DND-41 (cell line): Measurements from ENCODE around the gene GZMM.
A peak's percentile ranks its signal among the peaks of the same experiment; 100 is the strongest.
"Not testable (repeated sequence)": the region's sequence is repeated elsewhere in the genome, so short reads cannot be mapped to it uniquely, and the experiment has no call there.

Experiments used
- ATAC-seq: fragments of 200-7000 bp; cut with Tn5 transposase; 3 replicates; pipeline ENCODE4 v1.9.1; 2021; ENCODE audit warnings: low read depth; ENCODE audit not compliant: insufficient read depth
- DNase-seq: peaks from one replicate; pipeline ENCODE4 v3.0.0-alpha.2; 2020
- H2AFZ ChIP-seq: 2 replicates; pipeline ENCODE4 v1.6.0; 2012; ENCODE audit warnings: low read depth, low read length
- H3K27ac ChIP-seq: 2 replicates; pipeline ENCODE4 v1.5.1; 2012; ENCODE audit warnings: low read length, inconsistent platforms
- H3K27me3 ChIP-seq: fragments of 200-600 bp; sonication (generic); 2 replicates; pipeline ENCODE4 v1.6.0; 2012; ENCODE audit warnings: low read length, mild to moderate bottlenecking, inconsistent platforms; ENCODE audit not compliant: insufficient read depth, poor library complexity
- H3K36me3 ChIP-seq: 2 replicates; pipeline ENCODE4 v1.5.1; 2012; ENCODE audit warnings: low read length, inconsistent platforms; ENCODE audit not compliant: insufficient read depth
- H3K4me1 ChIP-seq: 2 replicates; pipeline ENCODE4 v1.5.1; 2012; ENCODE audit warnings: mild to moderate bottlenecking, low read length; ENCODE audit not compliant: insufficient read depth
- H3K4me2 ChIP-seq: 2 replicates; pipeline ENCODE4 v1.6.0; 2012; ENCODE audit warnings: mild to moderate bottlenecking, moderate library complexity, low read length, inconsistent platforms; ENCODE audit not compliant: insufficient read depth
- H3K4me3 ChIP-seq, 2 experiments: fragments of 200-600 bp in 1 of 2; shearing (Covaris generic) in 1 of 2; 2 replicates each; pipeline ENCODE4 v1.5.1; 2012 to 2016; ENCODE audit warnings: inconsistent platforms in 2 of 2, low read length in 2 of 2, mild to moderate bottlenecking in 2 of 2, low read depth in 1 of 2, moderate library complexity in 1 of 2
- H3K79me2 ChIP-seq: 2 replicates; pipeline ENCODE4 v1.6.0; 2012; ENCODE audit warnings: low read length, inconsistent platforms; ENCODE audit not compliant: insufficient read depth
- H3K9ac ChIP-seq: 2 replicates; pipeline ENCODE4 v1.6.0; 2012; ENCODE audit warnings: low read depth, mild to moderate bottlenecking, inconsistent platforms, low read length, moderate library complexity
- H3K9me3 ChIP-seq: 2 replicates; pipeline ENCODE4 v1.5.1; 2012; ENCODE audit warnings: low read length, moderate library complexity, mild to moderate bottlenecking, inconsistent platforms; ENCODE audit not compliant: insufficient read depth, severe bottlenecking
- H4K20me1 ChIP-seq: 2 replicates; pipeline ENCODE4 v1.6.0; 2012; ENCODE audit warnings: low read length; ENCODE audit not compliant: insufficient read depth
- EZH2 ChIP-seq: IDR thresholded peaks from 3 replicates; pipeline ENCODE4 v1.6.1; 2012; ENCODE audit warnings: borderline replicate concordance, low read depth, mild to moderate bottlenecking, moderate library complexity, low read length, inconsistent platforms; ENCODE audit not compliant: severe bottlenecking
- TF ChIP-seq, protein P1 (sequence below): IDR thresholded peaks from 2 replicates; pipeline ENCODE4 v1.5.1; 2012; ENCODE audit warnings: borderline replicate concordance, low read length, moderate library complexity, mild to moderate bottlenecking; ENCODE audit not compliant: poor library complexity, severe bottlenecking; ENCODE audit errors: extremely low read depth

The GZMM gene

DNA sequence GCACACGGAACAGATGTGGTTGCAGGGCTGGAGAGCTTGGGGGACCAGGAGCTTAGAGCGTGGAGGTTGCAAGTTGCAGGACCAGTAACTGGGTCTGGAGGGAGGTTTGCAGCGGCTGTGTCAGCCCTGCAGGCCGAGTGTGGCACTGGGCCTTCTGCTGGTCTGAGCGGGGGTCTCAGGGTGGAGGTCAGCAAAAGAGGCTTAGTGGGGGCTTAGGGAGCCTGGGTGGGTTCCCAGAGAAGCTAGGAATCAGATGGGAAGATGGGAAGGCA lies 40.1 kb downstream of the GZMM start:
- 0 out of 3 replicates have a peak, but pooled peaks have one; percentile 2 for ATAC-seq
- peaks cover 38% of the 10 kb centered on the region for H3K36me3 ChIP-seq
- no peak overlapping the region for H3K9ac ChIP-seq
- peaks cover 6% of the 10 kb centered on the region for H3K27me3 ChIP-seq
- no peak for DNase-seq
- no peak overlapping the region for H3K4me3 ChIP-seq
- peaks cover 20% of the 10 kb centered on the region for H3K79me2 ChIP-seq
- TF ChIP-seq, protein P1, sequence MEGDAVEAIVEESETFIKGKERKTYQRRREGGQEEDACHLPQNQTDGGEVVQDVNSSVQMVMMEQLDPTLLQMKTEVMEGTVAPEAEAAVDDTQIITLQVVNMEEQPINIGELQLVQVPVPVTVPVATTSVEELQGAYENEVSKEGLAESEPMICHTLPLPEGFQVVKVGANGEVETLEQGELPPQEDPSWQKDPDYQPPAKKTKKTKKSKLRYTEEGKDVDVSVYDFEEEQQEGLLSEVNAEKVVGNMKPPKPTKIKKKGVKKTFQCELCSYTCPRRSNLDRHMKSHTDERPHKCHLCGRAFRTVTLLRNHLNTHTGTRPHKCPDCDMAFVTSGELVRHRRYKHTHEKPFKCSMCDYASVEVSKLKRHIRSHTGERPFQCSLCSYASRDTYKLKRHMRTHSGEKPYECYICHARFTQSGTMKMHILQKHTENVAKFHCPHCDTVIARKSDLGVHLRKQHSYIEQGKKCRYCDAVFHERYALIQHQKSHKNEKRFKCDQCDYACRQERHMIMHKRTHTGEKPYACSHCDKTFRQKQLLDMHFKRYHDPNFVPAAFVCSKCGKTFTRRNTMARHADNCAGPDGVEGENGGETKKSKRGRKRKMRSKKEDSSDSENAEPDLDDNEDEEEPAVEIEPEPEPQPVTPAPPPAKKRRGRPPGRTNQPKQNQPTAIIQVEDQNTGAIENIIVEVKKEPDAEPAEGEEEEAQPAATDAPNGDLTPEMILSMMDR: no peak
- no peak for TF ChIP-seq EZH2
- no peak overlapping the region for H3K27ac ChIP-seq
- peaks cover 66% of the 10 kb centered on the region for H4K20me1 ChIP-seq
- H3K4me1 ChIP-seq: peaks cover 10% of the 10 kb centered on the region
- no peak overlapping the region for H2AFZ ChIP-seq
- no peak overlapping the region for H3K4me2 ChIP-seq
- no peaks in the 10 kb centered on the region for H3K9me3 ChIP-seq

DNA sequence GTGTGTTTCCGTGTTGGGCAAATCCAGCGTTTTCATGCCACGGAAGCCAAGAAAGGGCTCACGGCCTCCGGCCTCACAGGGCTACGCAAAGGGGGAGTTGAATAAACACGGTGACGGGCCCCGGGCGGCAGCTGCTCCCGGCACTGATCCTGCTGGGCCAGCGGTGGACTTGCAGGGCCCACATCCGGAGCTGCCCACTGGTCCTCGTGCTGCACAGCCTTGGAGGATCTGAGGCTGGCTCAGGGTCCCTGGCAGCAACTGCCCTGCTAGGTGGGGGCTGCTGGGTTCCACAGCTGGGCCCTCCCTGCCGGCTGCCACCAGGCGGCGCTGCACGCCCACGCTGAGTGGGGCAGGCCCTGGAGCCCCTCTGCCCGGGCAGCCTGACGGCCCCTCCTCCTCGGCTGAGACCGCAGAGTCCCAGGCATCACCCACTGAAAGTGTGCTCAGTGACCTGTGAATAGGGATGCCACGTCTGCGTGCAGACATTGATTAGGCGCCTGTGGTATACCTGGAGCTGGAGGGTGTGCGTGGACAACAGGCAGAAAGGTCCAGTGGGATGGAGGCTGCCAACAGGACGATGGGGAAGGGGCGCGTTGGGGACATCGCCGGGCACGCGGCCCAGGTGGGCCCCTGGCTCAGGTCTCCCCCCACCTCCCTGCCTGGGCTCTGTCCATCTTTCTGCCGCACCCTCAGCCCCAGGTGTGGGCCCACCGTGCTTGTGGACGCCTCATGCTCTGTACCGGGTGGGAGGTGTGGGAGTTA lies 40.6 kb downstream of the GZMM start:
- H3K4me1 ChIP-seq: peaks cover 10% of the 10 kb centered on the region
- H3K79me2 ChIP-seq: peaks cover 14% of the 10 kb centered on the region
- peaks cover 63% of the 10 kb centered on the region for H4K20me1 ChIP-seq
- H3K9me3 ChIP-seq: no peaks in the 10 kb centered on the region
- no peak for TF ChIP-seq EZH2
- TF ChIP-seq, protein P1: peak; percentile 92
- no peak overlapping the region for H3K9ac ChIP-seq
- peaks cover 8% of the 10 kb centered on the region for H3K27me3 ChIP-seq
- ATAC-seq (peak; percentile 76), DNase-seq (peak; percentile 69)
- H3K4me2 ChIP-seq: no peak overlapping the region
- no peak overlapping the region for H3K27ac ChIP-seq
- no peak overlapping the region for H3K4me3 ChIP-seq
- peaks cover 33% of the 10 kb centered on the region for H3K36me3 ChIP-seq
- H2AFZ ChIP-seq: no peak overlapping the region

DNA sequence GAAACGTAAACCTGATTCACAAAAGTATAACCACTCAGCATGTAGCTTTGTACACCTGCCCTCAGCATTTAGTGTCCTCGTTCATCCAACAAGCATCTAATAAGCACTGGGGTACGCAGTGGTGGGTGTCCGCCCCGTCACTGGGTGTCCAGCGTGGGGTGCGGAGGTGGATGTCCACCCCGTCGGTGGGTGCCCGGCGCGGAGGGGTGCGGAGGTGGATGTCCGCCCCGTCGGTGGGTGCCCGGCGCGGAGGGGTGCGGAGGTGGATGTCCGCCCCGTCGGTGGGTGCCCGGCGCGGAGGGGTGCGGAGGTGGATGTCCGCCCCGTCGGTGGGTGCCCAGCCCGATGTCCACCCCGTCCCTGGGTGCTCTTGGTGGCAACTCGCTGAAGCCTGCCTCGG lies 41.3 kb downstream of the GZMM start:
- peaks cover 26% of the 10 kb centered on the region for H3K36me3 ChIP-seq
- H3K4me3 ChIP-seq, H3K4me1 ChIP-seq, H3K27ac ChIP-seq, DNase-seq, H3K9ac ChIP-seq, H3K79me2 ChIP-seq, ATAC-seq, H3K4me2 ChIP-seq, H2AFZ ChIP-seq, H3K9me3 ChIP-seq, H3K27me3 ChIP-seq: not testable (repeated sequence)
- H4K20me1 ChIP-seq: peaks cover 56% of the 10 kb centered on the region

DNA sequence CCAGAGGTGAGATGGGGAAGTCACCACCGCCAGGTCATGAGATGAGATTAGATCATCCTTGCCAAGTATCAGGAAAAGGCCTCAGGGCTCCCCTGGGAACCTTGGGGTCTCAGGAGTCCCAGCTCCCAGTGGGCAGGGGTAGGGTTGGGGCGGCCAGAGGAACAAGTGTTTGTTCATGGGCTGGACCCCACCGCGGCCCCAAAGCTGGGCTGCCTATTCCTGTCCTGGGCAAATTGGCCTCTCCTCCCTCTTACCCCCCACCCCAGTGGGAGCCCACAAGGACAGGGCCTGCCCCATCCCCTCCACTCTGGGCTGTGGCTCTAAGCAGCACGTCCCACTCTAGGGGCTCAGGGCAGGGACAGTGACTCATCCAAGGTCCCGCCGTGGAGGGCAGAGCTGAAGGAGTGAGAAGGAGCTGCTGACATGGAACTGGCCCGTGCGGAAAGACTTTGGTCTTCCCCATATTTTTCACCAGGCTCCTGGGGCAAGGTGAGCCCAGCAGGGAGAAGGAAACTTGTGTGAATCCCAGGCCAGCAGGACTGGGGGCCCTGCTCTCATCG lies 41.8 kb downstream of the GZMM start:
- Histone ChIP-seq H4K20me1 (peaks cover 51% of the 10 kb centered on the region), H2AFZ (no peak overlapping the region), H3K27ac (no peak overlapping the region), H3K4me1 (peaks cover 10% of the 10 kb centered on the region), H3K79me2 (0 out of 2 replicates have a peak, but pooled peaks cover 2% of the 10 kb centered on the region), H3K4me3 (no peak overlapping the region), H3K27me3 (peaks cover 8% of the 10 kb centered on the region), H3K9ac (no peak overlapping the region), H3K4me2 (no peak overlapping the region), H3K36me3 (peaks cover 21% of the 10 kb centered on the region), H3K9me3 (no peaks in the 10 kb centered on the region)
- TF ChIP-seq, protein P1: no peak
- no peak for TF ChIP-seq EZH2
- DNase-seq (no peak), ATAC-seq (no peak)
